SK-N-SH treated with all-trans-retinoic acid at 6 μM for 48 hours (cell line): ENCODE data around the gene HMGXB4.

Experiments used
- ATAC-seq: fragments of 200-7000 bp; cut with Tn5 transposase; 3 replicates; pipeline ENCODE4 v1.9.1; 2020; ENCODE audit warnings: mild to moderate bottlenecking, moderate library complexity
- BACH2 ChIP-seq: fragments of 250-450 bp; sonication (Bioruptor Pico); IDR thresholded peaks from 2 replicates; pipeline ENCODE4 v1.9.0; 2021; ENCODE audit warnings: mild to moderate bottlenecking, borderline replicate concordance
- CREB5 ChIP-seq: fragments of 250-450 bp; sonication (Bioruptor Pico); IDR thresholded peaks from 2 replicates; pipeline ENCODE4 v1.5.1; 2020; ENCODE audit warnings: low read depth, mild to moderate bottlenecking, moderate library complexity
- CSDC2 ChIP-seq: fragments of 250-450 bp; sonication (Bioruptor Pico); IDR thresholded peaks from 2 replicates; pipeline ENCODE4 v1.5.0; 2020; ENCODE audit warnings: mild to moderate bottlenecking, moderate library complexity
- CSRNP3 ChIP-seq: fragments of 250-450 bp; sonication (Bioruptor Pico); IDR thresholded peaks from 2 replicates; pipeline ENCODE4 v1.5.1; 2021; ENCODE audit warnings: mild to moderate bottlenecking, moderate library complexity
- ESRRG ChIP-seq: fragments of 250-450 bp; sonication (Bioruptor Pico); IDR thresholded peaks from 2 replicates; pipeline ENCODE4 v1.6.1; 2021; ENCODE audit warnings: mild to moderate bottlenecking
- GLIS3 ChIP-seq: fragments of 250-450 bp; sonication (Bioruptor Pico); IDR thresholded peaks from 2 replicates; pipeline ENCODE4 v1.5.0; 2020; ENCODE audit warnings: mild to moderate bottlenecking, moderate library complexity
- ISL1 ChIP-seq: fragments of 250-450 bp; sonication (Bioruptor Pico); IDR thresholded peaks from 2 replicates; pipeline ENCODE4 v2.1.2; 2022; ENCODE audit warnings: mild to moderate bottlenecking, moderate library complexity
- POU6F1 ChIP-seq: fragments of 250-450 bp; sonication (Bioruptor Pico); IDR thresholded peaks from 2 replicates; pipeline ENCODE4 v1.8.0; 2021; ENCODE audit warnings: low read depth, mild to moderate bottlenecking, moderate library complexity, borderline replicate concordance
- PPARA ChIP-seq: fragments of 250-450 bp; sonication (Bioruptor Pico); IDR thresholded peaks from 2 replicates; pipeline ENCODE4 v1.5.0; 2020; ENCODE audit warnings: mild to moderate bottlenecking, borderline replicate concordance
- TSHZ2 ChIP-seq: fragments of 250-450 bp; sonication (Bioruptor Pico); IDR thresholded peaks from 2 replicates; pipeline ENCODE4 v1.5.0; 2020; ENCODE audit warnings: mild to moderate bottlenecking, moderate library complexity
- ZC3H10 ChIP-seq: fragments of 250-450 bp; sonication (Bioruptor Pico); IDR thresholded peaks from 2 replicates; pipeline ENCODE4 v1.5.1; 2021; ENCODE audit warnings: mild to moderate bottlenecking, moderate library complexity
- ZFP3 ChIP-seq: fragments of 250-450 bp; sonication (Bioruptor Pico); IDR thresholded peaks from 2 replicates; pipeline ENCODE4 v1.5.0; 2020; ENCODE audit warnings: mild to moderate bottlenecking, moderate library complexity
- ZFP30 ChIP-seq: fragments of 450-650 bp; formaldehyde crosslinking; IDR thresholded peaks from 2 replicates; pipeline ENCODE4 v1.5.0; 2022; ENCODE audit warnings: mild to moderate bottlenecking, moderate library complexity
- ZNF565 ChIP-seq: fragments of 450-650 bp; formaldehyde crosslinking; conservative IDR thresholded peaks from 2 replicates; pipeline ENCODE4 v1.5.0; 2020; ENCODE audit warnings: low read depth, mild to moderate bottlenecking, moderate library complexity
- ZNF70 ChIP-seq: fragments of 450-650 bp; formaldehyde crosslinking; IDR thresholded peaks from 2 replicates; pipeline ENCODE4 v1.5.0; 2020; ENCODE audit warnings: mild to moderate bottlenecking, moderate library complexity
- ZNF8 ChIP-seq: fragments of 450-650 bp; formaldehyde crosslinking; IDR thresholded peaks from 2 replicates; pipeline ENCODE4 v1.5.0; 2020; ENCODE audit warnings: mild to moderate bottlenecking, moderate library complexity

HMGXB4 gene

GRCh38 chr22:35314161-35314942 is 57.1 kb downstream of the HMGXB4 start:
- TF ChIP-seq CREB5 (CRISPR knock-in tag), result no peak
- TF ChIP-seq ESRRG (CRISPR knock-in tag), result no peak
- no peak for TF ChIP-seq ISL1
- no peak for TF ChIP-seq TSHZ2
- TF ChIP-seq ZFP3 (CRISPR knock-in tag), result no peak
- TF ChIP-seq ZFP30 (CRISPR knock-in tag), result no peak
- no peak for TF ChIP-seq POU6F1 (CRISPR knock-in tag)
- TF ChIP-seq ZC3H10 (CRISPR knock-in tag), result no peak
- no peak for TF ChIP-seq ZNF8 (CRISPR knock-in tag)
- ATAC-seq, result no peak

GRCh38 chr22:35315141-35315854 is 58.0 kb downstream of the HMGXB4 start:
- no peak for TF ChIP-seq ZNF8 (CRISPR knock-in tag)

GRCh38 chr22:35315855-35316745 is 58.8 kb downstream of the HMGXB4 start:
- no peak for ATAC-seq

More at GRCh38 chr22:35315141-35315854, 58.0 kb downstream of the HMGXB4 start:
- no peak for ATAC-seq

GRCh38 chr22:35316751-35317150 is 59.5 kb downstream of the HMGXB4 start:
- TF ChIP-seq GLIS3 (CRISPR knock-in tag) (no peak), ZNF70 (CRISPR knock-in tag) (no peak), CSRNP3 (CRISPR knock-in tag) (no peak)
- no peak for ATAC-seq

More at GRCh38 chr22:35315855-35316745, 58.8 kb downstream of the HMGXB4 start:
- TF ChIP-seq BACH2 (CRISPR knock-in tag) (no peak), CSDC2 (CRISPR knock-in tag) (no peak), ESRRG (CRISPR knock-in tag) (no peak), ZNF565 (CRISPR knock-in tag) (no peak), PPARA (CRISPR knock-in tag) (no peak), ZFP3 (CRISPR knock-in tag) (no peak)
